ENCODE measurements around the gene STAT5B.

DNA sequence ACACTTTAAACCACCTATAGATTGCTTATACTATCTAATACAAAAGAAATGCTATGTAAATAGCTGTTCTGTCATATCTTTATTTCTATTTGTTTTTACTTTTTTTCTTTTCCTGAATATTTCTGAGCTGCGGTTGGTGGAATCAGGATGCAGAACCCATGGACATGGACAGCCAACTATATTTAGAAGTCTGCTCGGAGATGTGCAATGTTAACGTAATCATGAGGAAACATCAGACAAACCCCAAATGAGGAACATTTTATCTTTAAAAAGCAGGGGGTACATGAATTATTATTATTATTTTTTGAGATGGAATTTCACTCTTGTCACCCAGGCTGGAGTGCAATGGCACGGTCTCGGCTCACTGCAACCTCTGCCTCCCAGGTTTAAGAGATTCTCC lies 50.5 kb downstream of the STAT5B start:
- TF ChIP-seq POLR2A (IDR thresholded peaks at IDR 0.05): no peak
- TF ChIP-seq, protein P1, sequence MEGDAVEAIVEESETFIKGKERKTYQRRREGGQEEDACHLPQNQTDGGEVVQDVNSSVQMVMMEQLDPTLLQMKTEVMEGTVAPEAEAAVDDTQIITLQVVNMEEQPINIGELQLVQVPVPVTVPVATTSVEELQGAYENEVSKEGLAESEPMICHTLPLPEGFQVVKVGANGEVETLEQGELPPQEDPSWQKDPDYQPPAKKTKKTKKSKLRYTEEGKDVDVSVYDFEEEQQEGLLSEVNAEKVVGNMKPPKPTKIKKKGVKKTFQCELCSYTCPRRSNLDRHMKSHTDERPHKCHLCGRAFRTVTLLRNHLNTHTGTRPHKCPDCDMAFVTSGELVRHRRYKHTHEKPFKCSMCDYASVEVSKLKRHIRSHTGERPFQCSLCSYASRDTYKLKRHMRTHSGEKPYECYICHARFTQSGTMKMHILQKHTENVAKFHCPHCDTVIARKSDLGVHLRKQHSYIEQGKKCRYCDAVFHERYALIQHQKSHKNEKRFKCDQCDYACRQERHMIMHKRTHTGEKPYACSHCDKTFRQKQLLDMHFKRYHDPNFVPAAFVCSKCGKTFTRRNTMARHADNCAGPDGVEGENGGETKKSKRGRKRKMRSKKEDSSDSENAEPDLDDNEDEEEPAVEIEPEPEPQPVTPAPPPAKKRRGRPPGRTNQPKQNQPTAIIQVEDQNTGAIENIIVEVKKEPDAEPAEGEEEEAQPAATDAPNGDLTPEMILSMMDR (IDR thresholded peaks at IDR 0.05): no peak

Data from thyroid gland (tissue), 4 donors.